Nephron (organoid): ENCODE measurements around the gene SCP2.
"Not testable (repeated sequence)": the region's sequence is repeated elsewhere in the genome, so short reads cannot be mapped to it uniquely, and the experiment has no call there.

Experiments
- H3K27ac Mint-ChIP-seq, 3 experiments: 2 replicates each; pipeline ENCODE4 v1.8.0; 2020; ENCODE audit warnings: mixed read lengths in 3 of 3, mild to moderate bottlenecking in 2 of 3, moderate library complexity in 1 of 3
- H3K27me3 Mint-ChIP-seq: 2 replicates; pipeline ENCODE4 v1.8.0; 2021; ENCODE audit warnings: low read depth, mild to moderate bottlenecking, moderate library complexity, mixed read lengths
- H3K36me3 Mint-ChIP-seq: 2 replicates; pipeline ENCODE4 v1.8.0; 2020; ENCODE audit warnings: low read depth, mixed read lengths
- H3K4me1 Mint-ChIP-seq: 2 replicates; pipeline ENCODE4 v1.8.0; 2020; ENCODE audit warnings: mixed read lengths
- H3K4me3 Mint-ChIP-seq, 3 experiments: 2 replicates each; pipeline ENCODE4 v1.8.0; 2020; ENCODE audit warnings: mild to moderate bottlenecking in 3 of 3, mixed read lengths in 3 of 3, moderate library complexity in 2 of 3
- H3K9me3 Mint-ChIP-seq: 2 replicates; pipeline ENCODE4 v1.8.0; 2020; ENCODE audit warnings: mixed read lengths
- TF ChIP-seq, protein P1 (sequence below), 3 experiments: fragments of 200-600 bp; sonication (generic); IDR thresholded peaks; one replicate each; pipeline ENCODE4 v1.5.0; 2021; ENCODE audit warnings: antibody characterized with exemption in 3 of 3; ENCODE audit not compliant: unreplicated experiment in 3 of 3

The SCP2 gene

GRCh38 chr1:52978045-52978444 lies 51.0 kb downstream of the SCP2 start:
- H3K4me3 Mint-ChIP-seq, result no peak overlapping the region
- H3K9me3 Mint-ChIP-seq, result no peaks in the 10 kb centered on the region
- TF ChIP-seq, protein P1, sequence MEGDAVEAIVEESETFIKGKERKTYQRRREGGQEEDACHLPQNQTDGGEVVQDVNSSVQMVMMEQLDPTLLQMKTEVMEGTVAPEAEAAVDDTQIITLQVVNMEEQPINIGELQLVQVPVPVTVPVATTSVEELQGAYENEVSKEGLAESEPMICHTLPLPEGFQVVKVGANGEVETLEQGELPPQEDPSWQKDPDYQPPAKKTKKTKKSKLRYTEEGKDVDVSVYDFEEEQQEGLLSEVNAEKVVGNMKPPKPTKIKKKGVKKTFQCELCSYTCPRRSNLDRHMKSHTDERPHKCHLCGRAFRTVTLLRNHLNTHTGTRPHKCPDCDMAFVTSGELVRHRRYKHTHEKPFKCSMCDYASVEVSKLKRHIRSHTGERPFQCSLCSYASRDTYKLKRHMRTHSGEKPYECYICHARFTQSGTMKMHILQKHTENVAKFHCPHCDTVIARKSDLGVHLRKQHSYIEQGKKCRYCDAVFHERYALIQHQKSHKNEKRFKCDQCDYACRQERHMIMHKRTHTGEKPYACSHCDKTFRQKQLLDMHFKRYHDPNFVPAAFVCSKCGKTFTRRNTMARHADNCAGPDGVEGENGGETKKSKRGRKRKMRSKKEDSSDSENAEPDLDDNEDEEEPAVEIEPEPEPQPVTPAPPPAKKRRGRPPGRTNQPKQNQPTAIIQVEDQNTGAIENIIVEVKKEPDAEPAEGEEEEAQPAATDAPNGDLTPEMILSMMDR (IDR thresholded peaks at IDR 0.05; ENCODE audit: unreplicated experiment in 3 of 3), result no peak
- H3K36me3 Mint-ChIP-seq, result peaks cover 28% of the 10 kb centered on the region
- H3K27ac Mint-ChIP-seq, result no peak overlapping the region
- H3K27me3 Mint-ChIP-seq, result no peaks in the 10 kb centered on the region
- H3K4me1 Mint-ChIP-seq, result no peaks in the 10 kb centered on the region

DNA sequence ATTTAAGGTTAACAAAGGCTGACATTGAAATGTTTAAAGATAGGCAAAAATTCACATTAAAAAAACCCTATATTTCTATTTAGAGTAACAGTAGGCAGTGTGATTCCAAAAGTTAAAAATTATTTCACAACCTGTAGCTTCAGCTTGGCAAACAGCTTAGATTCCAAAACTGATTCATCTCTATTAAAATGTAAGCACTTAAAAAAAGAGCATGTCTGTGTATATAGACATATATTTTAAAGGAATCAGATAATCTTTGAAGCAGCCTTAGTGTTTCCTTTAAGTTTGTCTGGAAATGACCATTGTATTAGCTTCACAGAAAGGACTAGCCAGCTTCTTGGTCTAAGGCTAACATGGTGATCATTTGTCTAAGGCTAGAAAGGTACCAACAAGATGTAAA lies 65.7 kb downstream of the SCP2 start:
- H3K4me1 Mint-ChIP-seq, H3K36me3 Mint-ChIP-seq, H3K9me3 Mint-ChIP-seq, H3K27me3 Mint-ChIP-seq, H3K4me3 Mint-ChIP-seq, H3K27ac Mint-ChIP-seq: not testable (repeated sequence)

DNA sequence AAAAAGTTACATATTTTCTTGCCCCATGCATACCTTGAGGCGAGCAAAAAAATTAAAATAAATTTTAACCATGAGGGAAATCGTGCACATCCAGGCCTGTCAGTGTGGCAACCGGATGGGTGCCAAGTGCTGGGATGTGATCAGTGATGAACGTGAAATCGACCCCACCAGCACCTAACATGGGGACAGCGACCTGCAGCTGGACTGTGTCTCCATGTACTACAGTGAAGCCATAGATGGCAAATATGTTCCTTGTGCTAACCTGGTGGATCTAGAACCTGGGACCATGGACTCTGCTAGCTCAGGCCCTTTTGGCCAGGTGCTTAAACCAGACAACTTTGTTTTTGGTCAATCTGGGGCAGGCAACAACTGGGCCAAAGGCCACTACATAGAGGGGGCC lies 67.6 kb downstream of the SCP2 start:
- H3K4me1 Mint-ChIP-seq, result no peaks in the 10 kb centered on the region
- peaks cover 3% of the 10 kb centered on the region for H3K9me3 Mint-ChIP-seq
- no peak overlapping the region for H3K27ac Mint-ChIP-seq
- TF ChIP-seq, protein P1 (IDR thresholded peaks at IDR 0.05; ENCODE audit: unreplicated experiment in 3 of 3), result no peak
- H3K36me3 Mint-ChIP-seq, result peaks cover 5% of the 10 kb centered on the region
- H3K27me3 Mint-ChIP-seq, result no peaks in the 10 kb centered on the region
- no peak overlapping the region for H3K4me3 Mint-ChIP-seq

DNA sequence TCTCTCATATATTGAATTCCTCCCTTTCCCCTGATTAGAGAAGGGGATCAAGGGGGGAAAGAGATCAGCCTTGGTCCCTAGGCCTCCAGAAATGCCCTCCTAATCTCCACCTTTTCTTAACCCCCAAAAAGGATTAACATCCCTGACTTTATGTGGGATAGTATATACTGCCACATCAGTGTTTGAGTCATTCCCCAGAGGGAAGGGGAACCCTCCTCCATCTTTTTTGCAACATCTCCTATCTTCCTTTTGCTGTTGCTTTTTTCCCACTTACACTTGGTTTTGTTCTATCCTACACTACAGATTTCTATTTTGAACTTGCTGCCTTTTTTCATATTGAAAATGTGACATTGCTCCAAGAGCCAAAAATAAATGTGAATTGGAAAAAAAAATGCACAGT lies 69.6 kb downstream of the SCP2 start:
- Mint-ChIP-seq H3K4me3 (no peak overlapping the region), H3K4me1 (no peaks in the 10 kb centered on the region), H3K9me3 (no peaks in the 10 kb centered on the region), H3K36me3 (no peaks in the 10 kb centered on the region), H3K27ac (no peak overlapping the region), H3K27me3 (no peaks in the 10 kb centered on the region)
- TF ChIP-seq, protein P1 (IDR thresholded peaks at IDR 0.05; ENCODE audit: unreplicated experiment in 3 of 3), result no peak

DNA sequence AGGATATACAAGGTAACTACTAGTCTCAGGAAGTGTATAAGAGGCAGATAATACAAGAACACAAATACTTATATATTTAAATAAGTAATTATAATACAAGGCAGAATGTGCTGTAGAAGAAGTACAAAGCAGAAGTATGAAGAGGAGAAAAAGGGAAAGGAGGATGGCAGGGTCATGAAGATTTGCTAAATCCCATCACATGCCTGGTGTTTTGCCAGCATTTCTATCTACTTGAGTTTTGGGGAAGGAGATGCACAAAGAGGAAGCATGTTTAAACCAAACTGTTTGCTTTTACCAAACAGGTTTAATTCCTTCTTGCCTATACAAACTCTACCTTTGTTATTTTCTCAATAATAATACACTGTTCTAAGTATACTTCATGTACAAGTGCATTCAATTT lies 74.1 kb downstream of the SCP2 start:
- H3K27ac Mint-ChIP-seq, result no peak overlapping the region
- TF ChIP-seq, protein P1 (IDR thresholded peaks at IDR 0.05; ENCODE audit: unreplicated experiment in 3 of 3), result no peak
- peaks cover 36% of the 10 kb centered on the region for H3K36me3 Mint-ChIP-seq
- H3K4me3 Mint-ChIP-seq, result no peak overlapping the region
- H3K9me3 Mint-ChIP-seq, result peaks cover 19% of the 10 kb centered on the region
- no peaks in the 10 kb centered on the region for H3K4me1 Mint-ChIP-seq
- no peaks in the 10 kb centered on the region for H3K27me3 Mint-ChIP-seq

DNA sequence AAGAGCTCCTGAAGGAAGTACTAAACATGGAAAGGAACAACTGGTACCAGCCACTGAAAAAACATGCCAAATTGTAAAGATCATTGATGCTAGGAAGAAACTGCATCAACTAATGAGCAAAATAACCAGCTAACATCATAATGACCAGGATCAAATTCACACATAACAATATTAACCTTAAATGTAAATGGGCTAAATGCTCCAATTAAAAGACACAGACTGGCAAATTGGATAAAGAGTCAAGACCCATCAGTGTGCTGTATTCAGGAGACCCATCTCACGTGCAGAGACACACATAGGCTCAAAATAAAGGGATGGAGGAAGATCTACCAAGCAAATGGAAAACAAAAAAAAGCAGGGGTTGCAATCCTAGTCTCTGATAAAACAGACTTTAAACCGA lies 79.5 kb downstream of the SCP2 start:
- Mint-ChIP-seq H3K9me3 (peaks cover 36% of the 10 kb centered on the region), H3K36me3 (peaks cover 36% of the 10 kb centered on the region)
- not testable (repeated sequence) for H3K27ac Mint-ChIP-seq, H3K27me3 Mint-ChIP-seq, H3K4me1 Mint-ChIP-seq, H3K4me3 Mint-ChIP-seq

GRCh38 chr1:53010247-53010646 lies 83.2 kb downstream of the SCP2 start:
- H3K4me1 Mint-ChIP-seq, H3K4me3 Mint-ChIP-seq, H3K27ac Mint-ChIP-seq, H3K36me3 Mint-ChIP-seq, H3K27me3 Mint-ChIP-seq: not testable (repeated sequence)
- H3K9me3 Mint-ChIP-seq, result peaks cover 23% of the 10 kb centered on the region

DNA sequence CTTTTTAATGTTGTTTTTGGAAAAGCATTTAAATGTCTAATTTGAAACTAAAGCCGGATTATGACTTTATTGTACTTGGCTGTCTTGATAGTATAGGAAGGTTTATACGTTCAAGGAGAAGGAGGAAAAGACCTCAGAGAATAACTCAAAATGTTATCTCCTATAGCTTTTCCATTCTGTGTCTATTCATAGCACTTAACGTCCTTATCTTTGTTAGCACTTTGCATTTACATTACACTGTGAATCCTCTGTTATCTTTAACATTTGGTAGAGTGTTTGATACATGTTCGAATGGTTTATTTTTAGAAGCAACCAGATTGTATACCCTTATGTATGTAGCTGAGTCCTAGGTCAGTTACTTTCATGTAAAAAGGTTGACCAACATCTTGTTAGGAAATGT lies 84.1 kb downstream of the SCP2 start:
- Mint-ChIP-seq H3K9me3 (peaks cover 17% of the 10 kb centered on the region), H3K27ac (peak overlapping the region in 2 of 3 experiments; percentile 46 to 73), H3K4me3 (no peak overlapping the region), H3K36me3 (peaks cover under 1% of the 10 kb centered on the region), H3K27me3 (no peaks in the 10 kb centered on the region), H3K4me1 (peaks cover 15% of the 10 kb centered on the region)
- TF ChIP-seq, protein P1 (IDR thresholded peaks at IDR 0.05; ENCODE audit: unreplicated experiment in 3 of 3), result no peak
